Astrocyte (in vitro differentiated cells and primary cell): ENCODE data around the gene SLC25A22. TPM values are rescaled to one million over a fixed set of nuclear protein-coding genes. Genes with fewer than 3 reads are reported as not detected.

Source experiments
- DNase-seq: peaks from one replicate; pipeline ENCODE4 v3.0.0-alpha.2; 2010; ENCODE audit warnings: low read depth
- FAIRE-seq: peaks from 2 replicates; lab custom pipeline; 2011; peaks lifted over from hg19 to GRCh38; lab: Jason Lieb, UNC
- H2AFZ ChIP-seq: 2 replicates; pipeline ENCODE4 v1.6.0; 2012; ENCODE audit warnings: low read depth, low read length, inconsistent platforms
- H3K27ac ChIP-seq: 2 replicates; pipeline ENCODE4 v1.5.1; 2011; ENCODE audit warnings: low read depth, low read length, inconsistent platforms
- H3K27me3 ChIP-seq: 2 replicates; pipeline ENCODE4 v1.6.0; 2011; ENCODE audit warnings: low read length, inconsistent platforms; ENCODE audit not compliant: insufficient read depth
- H3K36me3 ChIP-seq: 2 replicates; pipeline ENCODE4 v1.5.1; 2011; ENCODE audit warnings: low read length, inconsistent platforms; ENCODE audit not compliant: insufficient read depth
- H3K4me1 ChIP-seq: 2 replicates; pipeline ENCODE4 v1.5.1; 2011; ENCODE audit warnings: low read length, inconsistent platforms; ENCODE audit not compliant: insufficient read depth
- H3K4me2 ChIP-seq: 2 replicates; pipeline ENCODE4 v1.6.0; 2012; ENCODE audit warnings: low read length, inconsistent platforms
- H3K4me3 ChIP-seq: 2 replicates; pipeline ENCODE4 v1.5.1; 2011; ENCODE audit warnings: low read depth, mild to moderate bottlenecking, low read length, inconsistent platforms; ENCODE audit not compliant: insufficient read depth
- H3K79me2 ChIP-seq: 2 replicates; pipeline ENCODE4 v1.6.0; 2012; ENCODE audit warnings: mild to moderate bottlenecking, low read length, inconsistent platforms; ENCODE audit not compliant: insufficient read depth
- H3K9ac ChIP-seq: 2 replicates; pipeline ENCODE4 v1.6.0; 2012; ENCODE audit warnings: mild to moderate bottlenecking, low read length, inconsistent platforms
- H3K9me3 ChIP-seq: 2 replicates; pipeline ENCODE4 v1.5.1; 2012; ENCODE audit warnings: low read depth, mild to moderate bottlenecking, low read length, inconsistent platforms; ENCODE audit not compliant: insufficient read depth
- H4K20me1 ChIP-seq: 2 replicates; pipeline ENCODE4 v1.6.0; 2012; ENCODE audit warnings: low read length, inconsistent platforms; ENCODE audit not compliant: insufficient read depth
- H3K27ac Mint-ChIP-seq: one replicate; pipeline ENCODE4 v1.8.0; 2021; ENCODE audit warnings: mild to moderate bottlenecking, mixed read lengths; ENCODE audit not compliant: unreplicated experiment
- H3K27me3 Mint-ChIP-seq: one replicate; pipeline ENCODE4 v1.8.0; 2021; ENCODE audit warnings: low read depth, mixed read lengths; ENCODE audit not compliant: unreplicated experiment
- H3K36me3 Mint-ChIP-seq: one replicate; pipeline ENCODE4 v1.8.0; 2021; ENCODE audit warnings: low read depth, mixed read lengths; ENCODE audit not compliant: unreplicated experiment
- H3K4me1 Mint-ChIP-seq: one replicate; pipeline ENCODE4 v1.8.0; 2021; ENCODE audit warnings: low read depth, mixed read lengths; ENCODE audit not compliant: unreplicated experiment
- H3K4me3 Mint-ChIP-seq: one replicate; pipeline ENCODE4 v1.8.0; 2021; ENCODE audit warnings: mild to moderate bottlenecking, moderate library complexity, mixed read lengths; ENCODE audit not compliant: unreplicated experiment
- H3K9me3 Mint-ChIP-seq: one replicate; pipeline ENCODE4 v1.8.0; 2021; ENCODE audit warnings: mild to moderate bottlenecking, mixed read lengths; ENCODE audit not compliant: unreplicated experiment
- EZH2 ChIP-seq: IDR thresholded peaks from 2 replicates; pipeline ENCODE4 v1.6.1; 2012; ENCODE audit warnings: mild to moderate bottlenecking, low read length, inconsistent platforms; ENCODE audit not compliant: insufficient read depth
- total RNA-seq: library from RNA; stranded (reverse); gene quantifications from 2 replicates; pipeline ENCODE4 v1.2.1, GENCODE V29; 2021
- TF ChIP-seq, protein P1 (sequence below): IDR thresholded peaks from 2 replicates; pipeline ENCODE4 v1.5.1; 2011; ENCODE audit warnings: low read depth, mild to moderate bottlenecking, inconsistent platforms, low read length, moderate library complexity; ENCODE audit not compliant: insufficient read depth

Gene SLC25A22
- total RNA-seq, 1 donor from 2014 or later: 21.4 TPM

GRCh38 chr11:783581-784015 is 14.5 kb downstream of the SLC25A22 start:
- Histone ChIP-seq H3K36me3 (no peaks in the 10 kb centered on the region), H3K4me2 (peak overlapping the region; percentile 69), H3K27me3 (no peaks in the 10 kb centered on the region), H3K4me3 (no peak overlapping the region), H3K9ac (peak overlapping the region; percentile 49), H2AFZ (peak overlapping the region; percentile 60), H3K27ac (peak overlapping the region; percentile 23), H3K4me1 (peaks cover 9% of the 10 kb centered on the region), H4K20me1 (peaks cover 40% of the 10 kb centered on the region), H3K9me3 (no peaks in the 10 kb centered on the region), H3K79me2 (peaks cover 19% of the 10 kb centered on the region)
- DNase-seq (peak; percentile 86), FAIRE-seq (no peak)
- no peak overlapping the region for H3K27ac Mint-ChIP-seq
- H3K4me3 Mint-ChIP-seq: peak overlapping the region; percentile 37
- TF ChIP-seq, protein P1, sequence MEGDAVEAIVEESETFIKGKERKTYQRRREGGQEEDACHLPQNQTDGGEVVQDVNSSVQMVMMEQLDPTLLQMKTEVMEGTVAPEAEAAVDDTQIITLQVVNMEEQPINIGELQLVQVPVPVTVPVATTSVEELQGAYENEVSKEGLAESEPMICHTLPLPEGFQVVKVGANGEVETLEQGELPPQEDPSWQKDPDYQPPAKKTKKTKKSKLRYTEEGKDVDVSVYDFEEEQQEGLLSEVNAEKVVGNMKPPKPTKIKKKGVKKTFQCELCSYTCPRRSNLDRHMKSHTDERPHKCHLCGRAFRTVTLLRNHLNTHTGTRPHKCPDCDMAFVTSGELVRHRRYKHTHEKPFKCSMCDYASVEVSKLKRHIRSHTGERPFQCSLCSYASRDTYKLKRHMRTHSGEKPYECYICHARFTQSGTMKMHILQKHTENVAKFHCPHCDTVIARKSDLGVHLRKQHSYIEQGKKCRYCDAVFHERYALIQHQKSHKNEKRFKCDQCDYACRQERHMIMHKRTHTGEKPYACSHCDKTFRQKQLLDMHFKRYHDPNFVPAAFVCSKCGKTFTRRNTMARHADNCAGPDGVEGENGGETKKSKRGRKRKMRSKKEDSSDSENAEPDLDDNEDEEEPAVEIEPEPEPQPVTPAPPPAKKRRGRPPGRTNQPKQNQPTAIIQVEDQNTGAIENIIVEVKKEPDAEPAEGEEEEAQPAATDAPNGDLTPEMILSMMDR: peak; percentile 71
- no peak for TF ChIP-seq EZH2
- no peaks in the 10 kb centered on the region for H3K9me3 Mint-ChIP-seq
- H3K27me3 Mint-ChIP-seq: no peaks in the 10 kb centered on the region
- peaks cover 4% of the 10 kb centered on the region for H3K36me3 Mint-ChIP-seq
- H3K4me1 Mint-ChIP-seq: peaks cover 9% of the 10 kb centered on the region

- Histone ChIP-seq H3K4me3 (no peak overlapping the region), H3K4me1 (peaks cover 17% of the 10 kb centered on the region), H3K36me3 (no peaks in the 10 kb centered on the region), H3K27ac (no peak overlapping the region), H2AFZ (no peak overlapping the region), H3K27me3 (no peaks in the 10 kb centered on the region), H3K9me3 (no peaks in the 10 kb centered on the region), H3K79me2 (peaks cover 29% of the 10 kb centered on the region), H3K4me2 (peak overlapping the region; percentile 69), H3K9ac (no peak overlapping the region), H4K20me1 (peaks cover 40% of the 10 kb centered on the region)
- no peaks in the 10 kb centered on the region for H3K9me3 Mint-ChIP-seq
- TF ChIP-seq, protein P1: no peak
- TF ChIP-seq EZH2: no peak
- FAIRE-seq (no peak), DNase-seq (no peak)
- H3K4me1 Mint-ChIP-seq: peaks cover 9% of the 10 kb centered on the region
- no peak overlapping the region for H3K27ac Mint-ChIP-seq
- no peak overlapping the region for H3K4me3 Mint-ChIP-seq
- no peaks in the 10 kb centered on the region for H3K27me3 Mint-ChIP-seq
- H3K36me3 Mint-ChIP-seq: peaks cover 4% of the 10 kb centered on the region
These were observed 15.6 kb downstream of the SLC25A22 start for GRCh38 chr11:782264-783174.
